Body of pancreas (tissue), 4 donors: Measurements from ENCODE around the gene PCOLCE2. TPM values are rescaled to one million over a fixed set of nuclear protein-coding genes. Genes with fewer than 3 reads are reported as not detected.

Experiments used
- ATAC-seq: fragments of 150-250 bp; one replicate; pipeline ENCODE4 v1.9.1; 2016
- DNase-seq, 4 donors: peaks; one replicate each; pipeline ENCODE4 v3.0.0-alpha.2; 2019
- H3K27ac ChIP-seq, 4 donors: fragments of 200-600 bp; sonication (generic); 1 replicate in 3 of 4; 2 replicates in 1 of 4; pipeline versions ENCODE4 v1.5.1 to v1.6.1; 2016 to 2019; ENCODE audit warnings: mild to moderate bottlenecking in 1 of 4, mixed read lengths in 1 of 4, moderate library complexity in 1 of 4
- H3K27me3 ChIP-seq, 2 donors: fragments of 200-600 bp; sonication (generic); one replicate each; pipeline ENCODE4 v1.6.0; 2016; ENCODE audit warnings: mild to moderate bottlenecking in 1 of 2
- H3K36me3 ChIP-seq, 2 donors: fragments of 200-600 bp; sonication (generic); replicated peaks in 1 of 2; 2 replicates each; pipeline ENCODE4 v1.5.1; 2016; ENCODE audit warnings: low read depth in 2 of 2; ENCODE audit not compliant: insufficient read depth in 1 of 2
- H3K4me1 ChIP-seq: fragments of 200-600 bp; sonication (generic); one replicate; pipeline ENCODE4 v1.6.0; 2016
- H3K4me3 ChIP-seq, 2 donors: fragments of 200-600 bp; sonication (generic); 1 replicate in 1 of 2; 2 replicates in 1 of 2; pipeline ENCODE4 v1.5.1; 2016 to 2019
- H3K9me3 ChIP-seq, 3 donors: fragments of 200-600 bp; sonication (generic); 1 replicate in 2 of 3; 2 replicates in 1 of 3; pipeline ENCODE4 v1.5.1; 2016
- POLR2A ChIP-seq, 3 donors: fragments of 450-650 bp; IDR thresholded peaks; one replicate each; pipeline ENCODE4 v1.6.1; 2016; ENCODE audit warnings: antibody characterized with exemption in 3 of 3, mild to moderate bottlenecking in 2 of 3
- WGBS, 2 donors: methylation state at CpG; one replicate each; pipeline ENCODE4 v1.1.5; 2017; 5-methylcytosine and 5-hydroxymethylcytosine counted together
- intact Hi-C: fragments of 100-400 bp; cut with DNase I; formaldehyde crosslinking; loops from one replicate; pipeline ENCODE4 v1.15.1; 2023
- total RNA-seq, 2 donors: library from RNA; depleted of rRNA; stranded (reverse); fragments of >200 nt; gene quantifications; one replicate each; pipeline ENCODE4 v1.1.0, GENCODE V29; 2016
- TF ChIP-seq, protein P1 (sequence below), 7 experiments: fragments of 450-650 bp in 4 of 7; fragments of 200-600 bp in 3 of 7; sonication (generic) in 3 of 7; IDR thresholded peaks; one replicate each; pipeline ENCODE4 v1.5.1; 2016 to 2019; ENCODE audit warnings: antibody characterized with exemption in 7 of 7

Gene PCOLCE2
- total RNA-seq, 2 donors from 2014 or later: 1.6 to 41.5 TPM

DNA sequence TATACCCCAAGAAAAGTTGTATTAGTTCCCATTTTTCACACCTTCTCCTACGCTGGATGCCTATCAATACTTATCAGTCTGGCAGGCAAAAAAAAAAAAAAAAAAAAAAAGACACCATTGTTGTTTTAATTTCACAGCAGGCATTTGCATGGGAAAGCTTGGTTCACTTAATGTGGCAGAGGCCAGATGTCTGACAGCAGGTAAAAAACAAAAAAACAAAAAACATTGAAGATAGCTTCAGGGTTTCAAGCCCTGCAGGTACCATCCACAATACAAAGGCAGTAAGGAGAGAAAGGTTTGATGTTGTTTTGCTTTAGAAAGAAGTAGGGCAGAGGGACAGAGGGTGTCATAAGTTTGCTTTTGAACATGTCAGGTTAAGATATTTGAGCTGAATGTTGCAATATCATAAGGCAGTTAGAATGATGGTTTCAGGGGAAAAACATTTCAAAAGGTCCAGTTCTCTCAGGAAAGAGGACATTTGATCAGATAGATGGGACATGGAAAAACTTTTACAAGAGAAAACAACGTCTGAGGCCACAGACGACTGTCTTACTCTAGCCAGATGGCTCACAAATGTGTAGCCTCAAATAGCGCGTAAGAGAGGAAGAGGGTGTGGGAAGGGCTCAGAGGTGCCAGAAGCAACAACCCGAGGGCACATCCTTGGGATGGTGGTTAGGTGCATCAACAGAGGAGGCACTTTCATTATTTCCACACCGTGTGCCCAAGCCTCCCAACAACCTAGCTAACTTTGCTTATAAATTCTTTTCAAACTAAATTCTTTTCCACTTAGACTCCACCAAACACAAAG, 25.7 kb downstream of the PCOLCE2 start:
- Histone ChIP-seq H3K27ac (no peak overlapping the region), H3K9me3 (no peaks in the 10 kb centered on the region), H3K4me1 (no peaks in the 10 kb centered on the region), H3K27me3 (no peaks in the 10 kb centered on the region), H3K4me3 (no peak overlapping the region), H3K36me3 (no peaks in the 10 kb centered on the region)
- WGBS, 2 donors: 35 to 47% methylated on average over 7 of the region's 7 CpGs
- DNase-seq: no peak
- intact Hi-C loops: no loop called here
- TF ChIP-seq, protein P1, sequence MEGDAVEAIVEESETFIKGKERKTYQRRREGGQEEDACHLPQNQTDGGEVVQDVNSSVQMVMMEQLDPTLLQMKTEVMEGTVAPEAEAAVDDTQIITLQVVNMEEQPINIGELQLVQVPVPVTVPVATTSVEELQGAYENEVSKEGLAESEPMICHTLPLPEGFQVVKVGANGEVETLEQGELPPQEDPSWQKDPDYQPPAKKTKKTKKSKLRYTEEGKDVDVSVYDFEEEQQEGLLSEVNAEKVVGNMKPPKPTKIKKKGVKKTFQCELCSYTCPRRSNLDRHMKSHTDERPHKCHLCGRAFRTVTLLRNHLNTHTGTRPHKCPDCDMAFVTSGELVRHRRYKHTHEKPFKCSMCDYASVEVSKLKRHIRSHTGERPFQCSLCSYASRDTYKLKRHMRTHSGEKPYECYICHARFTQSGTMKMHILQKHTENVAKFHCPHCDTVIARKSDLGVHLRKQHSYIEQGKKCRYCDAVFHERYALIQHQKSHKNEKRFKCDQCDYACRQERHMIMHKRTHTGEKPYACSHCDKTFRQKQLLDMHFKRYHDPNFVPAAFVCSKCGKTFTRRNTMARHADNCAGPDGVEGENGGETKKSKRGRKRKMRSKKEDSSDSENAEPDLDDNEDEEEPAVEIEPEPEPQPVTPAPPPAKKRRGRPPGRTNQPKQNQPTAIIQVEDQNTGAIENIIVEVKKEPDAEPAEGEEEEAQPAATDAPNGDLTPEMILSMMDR (IDR thresholded peaks at IDR 0.05): no peak
- no peak for TF ChIP-seq POLR2A (IDR thresholded peaks at IDR 0.05)
- ATAC-seq: no peak

GRCh38 chr3:142861926-142862325, 27.0 kb downstream of the PCOLCE2 start:
- Histone ChIP-seq H3K4me3 (no peak overlapping the region), H3K27ac (no peak overlapping the region), H3K27me3 (no peaks in the 10 kb centered on the region), H3K4me1 (no peaks in the 10 kb centered on the region), H3K36me3 (no peaks in the 10 kb centered on the region), H3K9me3 (no peaks in the 10 kb centered on the region)
- intact Hi-C loops: no loop called here
- DNase-seq (no peak), ATAC-seq (no peak)
- TF ChIP-seq POLR2A (IDR thresholded peaks at IDR 0.05): no peak
- TF ChIP-seq, protein P1 (IDR thresholded peaks at IDR 0.05): no peak
- 65 to 67% methylated on average over 4 of the region's 4 CpGs for WGBS, 2 donors

DNA sequence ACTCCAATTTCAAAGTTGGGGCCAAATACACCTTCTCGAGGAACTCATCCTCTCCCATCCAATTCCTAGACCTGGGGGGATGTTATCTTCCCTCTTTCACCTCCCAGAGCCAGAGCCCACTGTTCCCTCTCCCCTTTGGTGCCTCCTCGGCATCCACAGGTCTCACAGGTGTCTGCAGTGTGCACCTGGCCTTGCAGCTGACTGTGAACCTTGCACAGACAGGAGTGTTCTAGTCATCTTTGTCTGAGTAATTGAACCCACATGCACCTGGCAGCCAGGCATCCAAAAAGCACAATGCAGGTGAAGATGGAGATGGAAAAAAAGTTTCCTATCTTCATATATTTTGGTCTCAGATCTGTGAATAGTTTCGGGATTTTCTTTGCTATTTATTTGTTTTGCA, 30.8 kb downstream of the PCOLCE2 start:
- 61 to 74% methylated on average over 3 of the region's 3 CpGs for WGBS, 2 donors

DNA sequence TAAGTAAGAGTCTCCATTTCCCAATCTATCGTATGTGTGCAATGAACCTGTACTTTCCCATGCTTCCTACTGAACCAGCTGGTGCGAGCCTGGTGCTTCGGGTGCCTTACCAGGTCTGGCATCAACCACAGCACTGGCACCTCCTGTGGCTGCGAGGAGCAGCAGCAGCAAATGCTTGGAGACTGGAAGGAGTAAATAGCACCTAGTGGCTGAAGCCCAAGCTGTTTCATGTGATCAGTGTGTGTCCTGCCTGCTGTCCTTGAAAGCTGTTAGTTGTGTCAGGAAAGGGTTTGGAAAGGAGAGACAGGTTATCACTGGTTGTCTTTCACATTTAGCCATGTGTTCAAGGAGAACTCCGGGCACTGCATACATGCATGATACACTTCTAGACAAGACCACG, 31.8 kb downstream of the PCOLCE2 start:
- Histone ChIP-seq H3K9me3 (no peaks in the 10 kb centered on the region), H3K27me3 (no peaks in the 10 kb centered on the region), H3K4me3 (no peak overlapping the region), H3K4me1 (no peaks in the 10 kb centered on the region), H3K27ac (no peak overlapping the region), H3K36me3 (no peaks in the 10 kb centered on the region)
- peak; percentile 97 for ATAC-seq
- DNase-seq: peak; percentile 70 to 85 (median 82)
- WGBS, 2 donors: 15 to 18% methylated on average over 5 to 6 of the region's 6 CpGs
- TF ChIP-seq POLR2A (IDR thresholded peaks at IDR 0.05): no peak
- TF ChIP-seq, protein P1 (IDR thresholded peaks at IDR 0.05): peak in 6 of 7 experiments; percentile 36 to 81 (median 69)
- intact Hi-C loops: no loop called here

More for the DNA sequence above, 30.8 kb downstream of the PCOLCE2 start:
- TF ChIP-seq, protein P1 (IDR thresholded peaks at IDR 0.05): no peak
- no peak for TF ChIP-seq POLR2A (IDR thresholded peaks at IDR 0.05)
- no peak for DNase-seq
- Histone ChIP-seq H3K4me3 (no peak overlapping the region), H3K9me3 (no peaks in the 10 kb centered on the region), H3K36me3 (no peaks in the 10 kb centered on the region), H3K27me3 (no peaks in the 10 kb centered on the region), H3K4me1 (no peaks in the 10 kb centered on the region), H3K27ac (no peak overlapping the region)
- intact Hi-C loops: no loop called here
- no peak for ATAC-seq
